ENCODE data around the gene FTSJ1. TPM values are rescaled to one million over a fixed set of nuclear protein-coding genes. Genes with fewer than 3 reads are reported as not detected.
A peak's percentile ranks its signal among the peaks of the same experiment; 100 is the strongest.

The FTSJ1 gene
- total and polyA plus RNA-seq, 2 experiments from 2014 or later, result 42.8 to 76.3 TPM

GRCh38 chrX:48468693-48469691 is 7.0 kb upstream of the FTSJ1 start:
- H3K4me3 Mint-ChIP-seq, result peak overlapping the region; percentile 97
- H3K27ac Mint-ChIP-seq, result peak overlapping the region; percentile 81; the same call in 1 of the 2 replicates
- Histone ChIP-seq H3K9me2 (ENCODE audit: insufficient read depth) (no peaks in the 10 kb centered on the region), H3K79me2 (replicated peaks; ENCODE audit: insufficient read depth) (0 out of 2 replicates have a peak, but pooled peaks cover 12% of the 10 kb centered on the region), H3K4me3 (peak overlapping the region; percentile 68), H3K4me2 (peak overlapping the region; percentile 84), H3K27ac (ENCODE audit: low read depth) (no peak overlapping the region), H3F3A (replicated peaks; ENCODE audit: low read depth) (no peaks in the 10 kb centered on the region), H2AFZ (no peak overlapping the region), H3K27me3 (ENCODE audit: insufficient read depth) (no peaks in the 10 kb centered on the region), H4K20me1 (replicated peaks; ENCODE audit: insufficient read depth) (no peaks in the 10 kb centered on the region), H3K4me1 (ENCODE audit: insufficient read depth) (peaks cover 4% of the 10 kb centered on the region; the same call in 1 of the 2 replicates), H3K36me3 (ENCODE audit: insufficient read depth) (no peaks in the 10 kb centered on the region)
- DNase-seq (ENCODE audit: low spot score) (peak; percentile 65), ATAC-seq (peak; percentile 18)
- H3K9me3 Mint-ChIP-seq, result no peaks in the 10 kb centered on the region; the same call in none of the 3 replicates
- H3K4me1 Mint-ChIP-seq, result peaks cover 43% of the 10 kb centered on the region
- H3K27me3 Mint-ChIP-seq (ENCODE audit: insufficient read depth, low read depth, poor library complexity), result peaks cover 13% of the 10 kb centered on the region
- H3K36me3 Mint-ChIP-seq (ENCODE audit: low read depth), result peaks cover 31% of the 10 kb centered on the region
- TF ChIP-seq POLR2AphosphoS5 (IDR thresholded peaks at IDR 0.05; ENCODE audit: low read depth) (peak; percentile 36; the same call in 1 of the 2 replicates), CTCF (conservative IDR thresholded peaks at IDR 0.05; ENCODE audit: low read depth in 2 of 2) (peak; percentile 54 to 65), ZNF331 (CRISPR knock-in tag; IDR thresholded peaks at IDR 0.05; ENCODE audit: low read depth) (no peak), EZH2phosphoT487 (IDR thresholded peaks at IDR 0.05; ENCODE audit: unreplicated experiment) (no peak), JUNB (IDR thresholded peaks at IDR 0.05; ENCODE audit: unreplicated experiment) (no peak), NANOG (IDR thresholded peaks at IDR 0.05; ENCODE audit: borderline replicate concordance) (no peak), EZH2 (IDR thresholded peaks at IDR 0.05; ENCODE audit: low read depth, unreplicated experiment) (no peak), STAT1 (IDR thresholded peaks at IDR 0.05; ENCODE audit: unreplicated experiment) (no peak)
- TF ChIP-seq, protein P1, sequence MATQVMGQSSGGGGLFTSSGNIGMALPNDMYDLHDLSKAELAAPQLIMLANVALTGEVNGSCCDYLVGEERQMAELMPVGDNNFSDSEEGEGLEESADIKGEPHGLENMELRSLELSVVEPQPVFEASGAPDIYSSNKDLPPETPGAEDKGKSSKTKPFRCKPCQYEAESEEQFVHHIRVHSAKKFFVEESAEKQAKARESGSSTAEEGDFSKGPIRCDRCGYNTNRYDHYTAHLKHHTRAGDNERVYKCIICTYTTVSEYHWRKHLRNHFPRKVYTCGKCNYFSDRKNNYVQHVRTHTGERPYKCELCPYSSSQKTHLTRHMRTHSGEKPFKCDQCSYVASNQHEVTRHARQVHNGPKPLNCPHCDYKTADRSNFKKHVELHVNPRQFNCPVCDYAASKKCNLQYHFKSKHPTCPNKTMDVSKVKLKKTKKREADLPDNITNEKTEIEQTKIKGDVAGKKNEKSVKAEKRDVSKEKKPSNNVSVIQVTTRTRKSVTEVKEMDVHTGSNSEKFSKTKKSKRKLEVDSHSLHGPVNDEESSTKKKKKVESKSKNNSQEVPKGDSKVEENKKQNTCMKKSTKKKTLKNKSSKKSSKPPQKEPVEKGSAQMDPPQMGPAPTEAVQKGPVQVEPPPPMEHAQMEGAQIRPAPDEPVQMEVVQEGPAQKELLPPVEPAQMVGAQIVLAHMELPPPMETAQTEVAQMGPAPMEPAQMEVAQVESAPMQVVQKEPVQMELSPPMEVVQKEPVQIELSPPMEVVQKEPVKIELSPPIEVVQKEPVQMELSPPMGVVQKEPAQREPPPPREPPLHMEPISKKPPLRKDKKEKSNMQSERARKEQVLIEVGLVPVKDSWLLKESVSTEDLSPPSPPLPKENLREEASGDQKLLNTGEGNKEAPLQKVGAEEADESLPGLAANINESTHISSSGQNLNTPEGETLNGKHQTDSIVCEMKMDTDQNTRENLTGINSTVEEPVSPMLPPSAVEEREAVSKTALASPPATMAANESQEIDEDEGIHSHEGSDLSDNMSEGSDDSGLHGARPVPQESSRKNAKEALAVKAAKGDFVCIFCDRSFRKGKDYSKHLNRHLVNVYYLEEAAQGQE (IDR thresholded peaks at IDR 0.05; ENCODE audit: unreplicated experiment), result no peak
